K562 (cell line): ENCODE measurements around the gene MEIKIN. TPM values are rescaled to one million over a fixed set of nuclear protein-coding genes. Genes with fewer than 3 reads are reported as not detected.
A peak's percentile ranks its signal among the peaks of the same experiment; 100 is the strongest.

Source experiments
- ATF4 ChIP-seq: fragments of 450-650 bp; formaldehyde crosslinking; IDR thresholded peaks from 2 replicates; pipeline ENCODE4 v1.4.0; 2022; ENCODE audit warnings: mild to moderate bottlenecking, moderate library complexity
- CHD4 ChIP-seq: fragments of 200-600 bp; sonication (generic); IDR thresholded peaks from 3 replicates; pipeline ENCODE4 v1.6.1; 2012; ENCODE audit warnings: low read depth, mild to moderate bottlenecking, mixed read lengths, low read length, inconsistent platforms; ENCODE audit not compliant: insufficient read depth, insufficient replicate concordance, poor library complexity, severe bottlenecking
- GATA2 ChIP-seq: sonication (generic); formaldehyde crosslinking; IDR thresholded peaks from 2 replicates; pipeline ENCODE4 v1.4.0; 2020; ENCODE audit warnings: mild to moderate bottlenecking, missing genetic modification reagents
- GTF2B ChIP-seq: IDR thresholded peaks from 2 replicates; pipeline ENCODE4 v1.6.1; 2011; ENCODE audit not compliant: insufficient read length; ENCODE audit errors: extremely low read depth
- HLTF ChIP-seq: fragments of 450-650 bp; IDR thresholded peaks from 2 replicates; pipeline ENCODE4 v1.6.1; 2016
- MAFF ChIP-seq: IDR thresholded peaks from 2 replicates; pipeline ENCODE4 v1.6.1; 2012; ENCODE audit warnings: low read length, improper control_type of control experiment
- MCM7 ChIP-seq, 2 experiments: fragments of 450-650 bp; IDR thresholded peaks; 2 replicates each; pipeline ENCODE4 v1.6.1; 2016 to 2018
- MTA2 ChIP-seq: fragments of 450-650 bp; IDR thresholded peaks from 2 replicates; pipeline ENCODE4 v1.6.1; 2016; ENCODE audit warnings: low read depth
- MYC ChIP-seq, 2 experiments: fragments of 250-450 bp in 1 of 2; sonication (Bioruptor Pico) in 1 of 2; IDR thresholded peaks; 2 replicates each; pipeline versions ENCODE4 v1.5.1 to v1.6.1; 2012 to 2021; ENCODE audit warnings: low read depth in 2 of 2, borderline replicate concordance in 1 of 2, improper control_type of control experiment in 1 of 2, low read length in 1 of 2, mild to moderate bottlenecking in 1 of 2, moderate library complexity in 1 of 2
- PHTF2 ChIP-seq: fragments of 250-450 bp; sonication (Bioruptor Pico); IDR thresholded peaks from 2 replicates; pipeline ENCODE4 v1.5.0; 2021; ENCODE audit warnings: mild to moderate bottlenecking
- THRB ChIP-seq: fragments of 450-650 bp; formaldehyde crosslinking; conservative IDR thresholded peaks from 2 replicates; pipeline ENCODE4 v1.4.0; 2022; ENCODE audit warnings: mild to moderate bottlenecking, missing genetic modification characterization
- ZBTB11 ChIP-seq, 3 experiments: fragments of 200-800 bp in 1 of 3; fragments of 250-450 bp in 1 of 3; fragments of 450-650 bp in 1 of 3; sonication (Bioruptor Pico) in 1 of 3; sonication (Bioruptor generic) in 1 of 3; formaldehyde crosslinking in 1 of 3; IDR thresholded peaks; 2 replicates each; pipeline versions ENCODE4 v1.6.1 to v1.8.0; 2016 to 2022; ENCODE audit warnings: mild to moderate bottlenecking in 2 of 3, missing genetic modification characterization in 2 of 3, missing compliant biosample characterization in 1 of 3, moderate library complexity in 1 of 3
- ZBTB5 ChIP-seq: fragments of 450-650 bp; IDR thresholded peaks from 2 replicates; pipeline ENCODE4 v1.6.1; 2017; ENCODE audit warnings: antibody characterized with exemption
- ZKSCAN1 ChIP-seq: fragments of 150-350 bp; IDR thresholded peaks from 2 replicates; pipeline ENCODE4 v1.6.1; 2016; ENCODE audit warnings: low read depth, low read length
- ZNF212 ChIP-seq: fragments of 450-650 bp; formaldehyde crosslinking; IDR thresholded peaks from 2 replicates; pipeline ENCODE4 v1.4.0; 2020; ENCODE audit warnings: mild to moderate bottlenecking
- ZNF23 ChIP-seq: fragments of 250-450 bp; sonication (Bioruptor Pico); IDR thresholded peaks from 2 replicates; pipeline ENCODE4 v1.4.0; 2020; ENCODE audit warnings: mild to moderate bottlenecking
- ZNF79 ChIP-seq: fragments of 250-450 bp; sonication (Bioruptor Pico); IDR thresholded peaks from 2 replicates; pipeline ENCODE4 v1.4.0; 2020; ENCODE audit warnings: low read depth, mild to moderate bottlenecking, moderate library complexity
- polyA plus RNA-seq, 8 experiments: library from polyadenylated mRNA; depleted of rRNA in 4 of 8; stranded (reverse) in 5 of 8; unstranded in 3 of 8; fragments of >200 nt; fragmentation: Nextera tagmentation in 2 of 8; fragmentation: Illumina TruSeq in 1 of 8; extraction: Ambion mirVana in 2 of 8; extraction: Trizol in 1 of 8; gene quantifications; 2 replicates each; pipeline versions ENCODE4 v1.2.1 to v1.2.3, GENCODE V29; 2011 to 2014; ENCODE audit warnings: inconsistent platforms in 1 of 8, missing spikeins in 1 of 8
- total RNA-seq, 7 experiments: library from RNA; depleted of rRNA in 6 of 7; stranded (reverse); fragments of >200 nt in 6 of 7; fragmentation: Illumina TruSeq in 2 of 7; extraction: Trizol in 2 of 7; gene quantifications; 2 replicates each; pipeline versions ENCODE4 v1.2.1 to v1.2.3, GENCODE V29; 2011 to 2021; ENCODE audit warnings: low replicate concordance in 1 of 7
- TF ChIP-seq, protein P1 (sequence below): sonication (generic); formaldehyde crosslinking; IDR thresholded peaks from 2 replicates; pipeline ENCODE4 v1.9.0; 2022; ENCODE audit warnings: mild to moderate bottlenecking, missing genetic modification reagents

MEIKIN gene
- total and polyA plus RNA-seq, 9 of the 15 experiments (the other 6 are each of a cell fraction or from before 2014, with no cell fraction given) = 0.18 TPM; not detected in 8

- TF ChIP-seq ZBTB11 (CRISPR knock-in tag; IDR thresholded peaks at IDR 0.05) (peak in 1 of 3 experiments; percentile 68; a peak in 2 of 6 replicates), GTF2B (no peak), THRB (CRISPR knock-in tag) (no peak), MCM7 (IDR thresholded peaks at IDR 0.05) (no peak), ZKSCAN1 (peak; percentile 84), MAFF (no peak), ZNF79 (CRISPR knock-in tag) (no peak), HLTF (0 out of 2 replicates have a peak, but pooled peaks have one; percentile 23), ZBTB5 (no peak), PHTF2 (CRISPR knock-in tag) (no peak), GATA2 (CRISPR knock-in tag) (peak; percentile 97), ZNF23 (CRISPR knock-in tag) (no peak), ATF4 (CRISPR knock-in tag) (no peak), ZNF212 (CRISPR knock-in tag) (no peak), CHD4 (no peak), MYC (IDR thresholded peaks at IDR 0.05; ENCODE audit: low read depth, low read length) (peak; percentile 69), MYC (CRISPR knock-in tag; IDR thresholded peaks at IDR 0.05; ENCODE audit: borderline replicate concordance, low read depth) (no peak), MTA2 (peak; percentile 95)
- TF ChIP-seq, protein P1, sequence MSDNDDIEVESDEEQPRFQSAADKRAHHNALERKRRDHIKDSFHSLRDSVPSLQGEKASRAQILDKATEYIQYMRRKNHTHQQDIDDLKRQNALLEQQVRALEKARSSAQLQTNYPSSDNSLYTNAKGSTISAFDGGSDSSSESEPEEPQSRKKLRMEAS (CRISPR knock-in tag) = peak; percentile 80
These were observed 49.2 kb upstream of the MEIKIN start (continued) for GRCh38 chr5:131994533-131995226.
